ENCODE data around the gene TEX11.

GRCh38 chrX:70922774-70923473, 14.4 kb upstream of the TEX11 start:
- TF ChIP-seq, protein P1, sequence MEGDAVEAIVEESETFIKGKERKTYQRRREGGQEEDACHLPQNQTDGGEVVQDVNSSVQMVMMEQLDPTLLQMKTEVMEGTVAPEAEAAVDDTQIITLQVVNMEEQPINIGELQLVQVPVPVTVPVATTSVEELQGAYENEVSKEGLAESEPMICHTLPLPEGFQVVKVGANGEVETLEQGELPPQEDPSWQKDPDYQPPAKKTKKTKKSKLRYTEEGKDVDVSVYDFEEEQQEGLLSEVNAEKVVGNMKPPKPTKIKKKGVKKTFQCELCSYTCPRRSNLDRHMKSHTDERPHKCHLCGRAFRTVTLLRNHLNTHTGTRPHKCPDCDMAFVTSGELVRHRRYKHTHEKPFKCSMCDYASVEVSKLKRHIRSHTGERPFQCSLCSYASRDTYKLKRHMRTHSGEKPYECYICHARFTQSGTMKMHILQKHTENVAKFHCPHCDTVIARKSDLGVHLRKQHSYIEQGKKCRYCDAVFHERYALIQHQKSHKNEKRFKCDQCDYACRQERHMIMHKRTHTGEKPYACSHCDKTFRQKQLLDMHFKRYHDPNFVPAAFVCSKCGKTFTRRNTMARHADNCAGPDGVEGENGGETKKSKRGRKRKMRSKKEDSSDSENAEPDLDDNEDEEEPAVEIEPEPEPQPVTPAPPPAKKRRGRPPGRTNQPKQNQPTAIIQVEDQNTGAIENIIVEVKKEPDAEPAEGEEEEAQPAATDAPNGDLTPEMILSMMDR (IDR thresholded peaks at IDR 0.05): no peak
- TF ChIP-seq POLR2A (IDR thresholded peaks at IDR 0.05): no peak

Measured in lower leg skin (tissue), 3 donors.